ENCODE measurements around the gene PAAF1.

DNA sequence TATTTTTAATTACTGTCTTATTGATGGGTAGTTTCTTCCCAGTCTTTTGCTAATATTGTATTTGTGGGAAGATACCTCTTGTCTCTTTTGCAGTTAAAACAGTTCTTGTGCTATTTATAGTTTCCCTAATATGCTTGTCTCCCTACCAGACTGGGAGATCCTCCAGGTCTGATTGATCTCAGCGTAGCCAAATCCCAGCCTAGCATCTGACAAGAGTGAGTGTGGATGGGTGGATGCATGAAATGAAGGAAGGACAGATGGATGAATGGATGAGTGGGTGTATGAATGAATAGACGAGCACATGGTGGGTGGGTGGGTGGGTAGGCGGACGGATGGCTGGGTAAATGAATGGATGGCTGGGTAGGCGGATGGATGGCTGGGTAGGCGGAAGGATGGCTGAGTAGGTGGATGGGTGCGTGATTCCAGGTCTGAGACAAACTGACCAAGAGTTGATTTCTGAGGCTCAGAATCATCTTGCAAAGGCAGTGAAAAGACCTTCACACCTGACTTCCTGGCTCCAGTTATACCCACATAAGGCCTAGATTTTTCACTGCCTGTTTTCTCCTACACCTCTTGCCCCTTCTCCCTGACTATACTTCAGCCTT, 85.4 kb downstream of the PAAF1 start:
- TF ChIP-seq YY1 (IDR thresholded peaks at IDR 0.05; ENCODE audit: insufficient read depth, insufficient read length) = no peak
- no peak for TF ChIP-seq SUZ12 (IDR thresholded peaks at IDR 0.05; ENCODE audit: extremely low read depth, insufficient read depth, insufficient read length)
